B cell (primary cell): ENCODE measurements around the gene MARCHF10. TPM values are rescaled to one million over a fixed set of nuclear protein-coding genes. Genes with fewer than 3 reads are reported as not detected.

ENCODE experiments used
- ATAC-seq: fragments of 200-7000 bp; cut with Tn5 transposase; one replicate; pipeline ENCODE4 v1.10.0; 2021; ENCODE audit warnings: low read depth, mild to moderate bottlenecking, moderate number of reproducible peaks, moderate library complexity
- CTCF ChIA-PET: fragments of 350-600 bp; sonication (Branson Sonifier 250); formaldehyde crosslinking; loops from one replicate; lab custom pipeline; 2021; ENCODE audit warnings: antibody characterized with exemption, inconsistent platforms; lab: Charles Lee
- POLR2A ChIA-PET: fragments of 350-600 bp; sonication (Branson Sonifier 250); formaldehyde crosslinking; loops from one replicate; lab custom pipeline; 2021; ENCODE audit warnings: antibody characterized with exemption; lab: Charles Lee
- DNase-seq: peaks from one replicate; pipeline ENCODE4 v3.0.0; 2013
- H2AFZ ChIP-seq: 2 replicates; pipeline ENCODE4 v1.6.1; 2012; ENCODE audit warnings: mild to moderate bottlenecking, low read depth, low read length; ENCODE audit not compliant: insufficient read depth, poor library complexity, severe bottlenecking
- H3K27ac ChIP-seq, 2 donors: 1 replicate in 1 of 2; 2 replicates in 1 of 2; pipeline ENCODE4 v1.5.1; 2012 to 2013; ENCODE audit warnings: low read length in 2 of 2, mild to moderate bottlenecking in 2 of 2, moderate library complexity in 1 of 2
- H3K27me3 ChIP-seq, 4 experiments: fragments of 200-600 bp in 1 of 4; sonication (generic) in 1 of 4; replicated peaks in 1 of 4; 1 replicate in 2 of 4; 2 replicates in 2 of 4; pipeline versions ENCODE4 v1.6.1 to v1.7.0; 2013 to 2016; ENCODE audit warnings: low read length in 3 of 4, mild to moderate bottlenecking in 2 of 4, mixed read lengths in 1 of 4, moderate library complexity in 1 of 4; ENCODE audit not compliant: insufficient read depth in 4 of 4, control insufficient read depth in 3 of 4; ENCODE audit errors: control extremely low read depth in 1 of 4
- H3K36me3 ChIP-seq, 2 experiments: replicated peaks in 1 of 2; 1 replicate in 1 of 2; 2 replicates in 1 of 2; pipeline versions ENCODE4 v1.6.1 to v1.7.1; 2013; ENCODE audit warnings: low read length in 1 of 2; ENCODE audit not compliant: insufficient read depth in 2 of 2, control insufficient read depth in 1 of 2; ENCODE audit errors: control extremely low read depth in 1 of 2, extremely low read depth in 1 of 2
- H3K4me1 ChIP-seq, 2 donors: fragments of 200-600 bp in 1 of 2; sonication (generic) in 1 of 2; 1 replicate in 1 of 2; 2 replicates in 1 of 2; pipeline versions ENCODE4 v1.5.1 to v1.6.1; 2013 to 2017; ENCODE audit warnings: low read length in 2 of 2; ENCODE audit not compliant: control insufficient read depth in 2 of 2, insufficient read depth in 2 of 2
- H3K4me2 ChIP-seq: replicated peaks from 2 replicates; pipeline ENCODE3; 2012; ENCODE audit warnings: mild to moderate bottlenecking, low read depth, low read length; ENCODE audit not compliant: poor library complexity, severe bottlenecking
- H3K4me3 ChIP-seq, 5 experiments: fragments of 200-600 bp in 1 of 5; sonication (generic) in 1 of 5; 1 replicate in 3 of 5; 2 replicates in 2 of 5; pipeline versions ENCODE4 v1.5.1 to v1.7.0; 2011 to 2016; ENCODE audit warnings: low read length in 4 of 5, mild to moderate bottlenecking in 4 of 5, low read depth in 2 of 5, control low read depth in 1 of 5, moderate library complexity in 1 of 5; ENCODE audit not compliant: insufficient read depth in 1 of 5; ENCODE audit errors: control extremely low read depth in 1 of 5, extremely low read depth in 1 of 5
- H3K79me2 ChIP-seq: fragments of 200-600 bp; sonication (generic); one replicate; pipeline ENCODE4 v1.6.0; 2016; ENCODE audit warnings: low read length; ENCODE audit not compliant: control insufficient read depth, insufficient read depth
- H3K9ac ChIP-seq: fragments of 200-600 bp; sonication (generic); 2 replicates; pipeline ENCODE4 v1.6.1; 2017; ENCODE audit warnings: mild to moderate bottlenecking, low read length, moderate library complexity
- H3K9me3 ChIP-seq, 3 donors: one replicate each; pipeline versions ENCODE4 v1.6.1 to v1.7.1; 2013; ENCODE audit warnings: low read length in 2 of 3; ENCODE audit not compliant: control insufficient read depth in 2 of 3, insufficient read depth in 1 of 3; ENCODE audit errors: control extremely low read depth in 1 of 3
- H4K20me1 ChIP-seq: 2 replicates; pipeline ENCODE4 v1.6.0; 2012; ENCODE audit warnings: mild to moderate bottlenecking, low read length; ENCODE audit not compliant: insufficient read depth, control insufficient read depth, poor library complexity, severe bottlenecking
- H3K27ac Mint-ChIP-seq: one replicate; pipeline ENCODE4 v1.8.0; 2021; ENCODE audit warnings: mixed read lengths
- H3K27me3 Mint-ChIP-seq: one replicate; pipeline ENCODE4 v1.8.0; 2021; ENCODE audit warnings: mixed read lengths
- H3K4me1 Mint-ChIP-seq: one replicate; pipeline ENCODE4 v1.8.0; 2021; ENCODE audit warnings: mixed read lengths
- H3K4me3 Mint-ChIP-seq: one replicate; pipeline ENCODE4 v1.8.0; 2021; ENCODE audit warnings: mixed read lengths
- H3K9me3 Mint-ChIP-seq: one replicate; pipeline ENCODE4 v1.8.0; 2022; ENCODE audit warnings: mixed read lengths; ENCODE audit not compliant: insufficient read depth
- CTCF ChIP-seq: fragments of 200-600 bp; IDR thresholded peaks from one replicate; pipeline ENCODE4 v1.8.0; 2022; ENCODE audit warnings: antibody characterized with exemption, mild to moderate bottlenecking
- EZH2 ChIP-seq: IDR thresholded peaks from 2 replicates; pipeline ENCODE4 v1.6.1; 2012; ENCODE audit warnings: borderline replicate concordance, low read depth, mild to moderate bottlenecking, moderate library complexity, low read length; ENCODE audit not compliant: insufficient read depth, poor library complexity, severe bottlenecking
- WGBS: methylation state at CpG from one replicate; pipeline ENCODE4 v1.1.5; 2013; ENCODE audit warnings: missing lambda C conversion rate; ENCODE audit not compliant: insufficient coverage; 5-methylcytosine and 5-hydroxymethylcytosine counted together
- intact Hi-C: fragments of 100-400 bp; cut with micrococcal nuclease; formaldehyde crosslinking; loops from one replicate; pipeline ENCODE4 v1.10.0; 2022
- polyA plus RNA-seq: library from polyadenylated mRNA; depleted of rRNA; stranded (reverse); fragments of >200 nt; gene quantifications from 2 replicates; pipeline ENCODE4 v1.2.3, GENCODE V29; 2012
- total RNA-seq, 2 donors: library from RNA; stranded (reverse); fragments of 120-200 nt in 1 of 2; gene quantifications; 1 replicate in 1 of 2; 2 replicates in 1 of 2; pipeline versions ENCODE4 v1.2.3 to v1.2.4, GENCODE V29; 2013 to 2022

The MARCHF10 gene
- total and polyA plus RNA-seq, 2 donors (not counting 1 experiment from before 2014, with no cell fraction given): 0.24 TPM; not detected in 1

GRCh38 chr17:62656446-62656845 lies 151.7 kb downstream of the MARCHF10 start:
- Histone ChIP-seq H3K4me1 (peaks cover 14 to 22% of the 10 kb centered on the region in 2 donors), H3K27me3 (peaks cover 0 to 2% (median under 1%) of the 10 kb centered on the region in 4 experiments), H3K4me3 (no peak overlapping the region), H3K9me3 (peaks cover 0 to 3% (median 0%) of the 10 kb centered on the region in 3 donors), H3K4me2 (no peak overlapping the region), H3K9ac (no peak overlapping the region), H3K36me3 (no peaks in the 10 kb centered on the region), H3K79me2 (no peaks in the 10 kb centered on the region), H4K20me1 (no peaks in the 10 kb centered on the region), H3K27ac (no peak overlapping the region), H2AFZ (no peak overlapping the region)
- DNase-seq (no peak), ATAC-seq (no peak)
- peaks cover 23% of the 10 kb centered on the region for H3K4me1 Mint-ChIP-seq
- ChIA-PET CTCF (no interaction called here), POLR2A (no interaction called here)
- H3K4me3 Mint-ChIP-seq: no peak overlapping the region
- 80% methylated on average over 1 of the region's 1 CpG for WGBS
- H3K9me3 Mint-ChIP-seq: peaks cover 6% of the 10 kb centered on the region
- no peaks in the 10 kb centered on the region for H3K27me3 Mint-ChIP-seq
- intact Hi-C loops: no loop called here
- H3K27ac Mint-ChIP-seq: no peak overlapping the region
- TF ChIP-seq EZH2: no peak
- no peak for TF ChIP-seq CTCF

- TF ChIP-seq EZH2 (no peak), CTCF (no peak)
- CTCF ChIA-PET: no interaction called here
- WGBS: 96% methylated on average over 5 of the region's 6 CpGs
- H3K4me1 ChIP-seq: peaks cover 14 to 22% of the 10 kb centered on the region in 2 donors
- no peak overlapping the region for H3K4me3 Mint-ChIP-seq
- no peak overlapping the region for H3K4me2 ChIP-seq
- peaks cover 0 to 3% (median 0%) of the 10 kb centered on the region in 3 donors for H3K9me3 ChIP-seq
- peaks cover 23% of the 10 kb centered on the region for H3K4me1 Mint-ChIP-seq
- no peak overlapping the region for H3K4me3 ChIP-seq
- H3K9me3 Mint-ChIP-seq: peaks cover 3% of the 10 kb centered on the region
- H2AFZ ChIP-seq: no peak overlapping the region
- no peaks in the 10 kb centered on the region for H3K36me3 ChIP-seq
- H3K9ac ChIP-seq: no peak overlapping the region
- peaks cover 0 to 2% (median under 1%) of the 10 kb centered on the region in 4 experiments for H3K27me3 ChIP-seq
- intact Hi-C loops: no loop called here
- no peaks in the 10 kb centered on the region for H3K27me3 Mint-ChIP-seq
- H3K79me2 ChIP-seq: no peaks in the 10 kb centered on the region
- ATAC-seq: no peak
- no peak for DNase-seq
- no peak overlapping the region for H3K27ac Mint-ChIP-seq
- H3K27ac ChIP-seq: no peak overlapping the region
- H4K20me1 ChIP-seq: no peaks in the 10 kb centered on the region
- POLR2A ChIA-PET: no interaction called here
Observed at GRCh38 chr17:62655656-62656055, 152.5 kb downstream of the MARCHF10 start.
